22Rv1 (cell line): ENCODE measurements around the gene PPIP5K2.

Experiments
- H3K27ac ChIP-seq: fragments of 450-650 bp; 2 replicates; pipeline ENCODE4 v1.5.1; 2017
- ZFX ChIP-seq: fragments of 450-650 bp; IDR thresholded peaks from 2 replicates; pipeline ENCODE4 v1.6.1; 2017; ENCODE audit warnings: antibody characterized with exemption, borderline replicate concordance
- TF ChIP-seq, protein P1 (sequence below): fragments of 450-650 bp; IDR thresholded peaks from 2 replicates; pipeline ENCODE4 v1.5.1; 2017; ENCODE audit warnings: mild to moderate bottlenecking

Gene PPIP5K2

DNA sequence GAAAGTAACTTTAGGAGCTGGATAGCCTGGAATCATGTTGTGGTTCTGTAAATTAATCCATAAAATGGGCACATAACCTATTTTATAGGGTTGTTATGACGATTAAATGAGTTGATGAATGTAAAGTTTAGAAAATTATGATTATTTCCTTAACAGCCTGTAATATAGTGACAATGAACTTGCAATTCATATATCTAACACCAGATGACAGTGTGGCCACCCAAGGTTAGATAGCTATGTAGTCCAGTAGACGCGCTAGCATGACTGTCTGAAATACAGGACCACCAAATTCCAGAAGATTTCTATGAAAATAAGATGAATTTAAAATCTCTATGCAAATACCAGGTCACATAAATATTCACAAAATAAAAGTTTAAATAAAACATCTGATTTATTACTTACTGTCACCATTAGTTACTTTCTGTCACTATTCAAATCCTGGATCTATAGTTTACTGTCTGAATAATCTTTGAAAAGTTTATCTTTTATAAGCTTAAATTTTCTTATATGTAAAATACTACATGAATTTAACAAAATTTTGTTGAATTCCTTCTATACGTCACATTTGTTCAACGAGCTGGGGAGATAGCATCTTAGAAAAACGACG, 112.4 kb downstream of the PPIP5K2 start:
- H3K27ac ChIP-seq = no peak overlapping the region
- TF ChIP-seq, protein P1, sequence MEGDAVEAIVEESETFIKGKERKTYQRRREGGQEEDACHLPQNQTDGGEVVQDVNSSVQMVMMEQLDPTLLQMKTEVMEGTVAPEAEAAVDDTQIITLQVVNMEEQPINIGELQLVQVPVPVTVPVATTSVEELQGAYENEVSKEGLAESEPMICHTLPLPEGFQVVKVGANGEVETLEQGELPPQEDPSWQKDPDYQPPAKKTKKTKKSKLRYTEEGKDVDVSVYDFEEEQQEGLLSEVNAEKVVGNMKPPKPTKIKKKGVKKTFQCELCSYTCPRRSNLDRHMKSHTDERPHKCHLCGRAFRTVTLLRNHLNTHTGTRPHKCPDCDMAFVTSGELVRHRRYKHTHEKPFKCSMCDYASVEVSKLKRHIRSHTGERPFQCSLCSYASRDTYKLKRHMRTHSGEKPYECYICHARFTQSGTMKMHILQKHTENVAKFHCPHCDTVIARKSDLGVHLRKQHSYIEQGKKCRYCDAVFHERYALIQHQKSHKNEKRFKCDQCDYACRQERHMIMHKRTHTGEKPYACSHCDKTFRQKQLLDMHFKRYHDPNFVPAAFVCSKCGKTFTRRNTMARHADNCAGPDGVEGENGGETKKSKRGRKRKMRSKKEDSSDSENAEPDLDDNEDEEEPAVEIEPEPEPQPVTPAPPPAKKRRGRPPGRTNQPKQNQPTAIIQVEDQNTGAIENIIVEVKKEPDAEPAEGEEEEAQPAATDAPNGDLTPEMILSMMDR = peak; percentile 89
- TF ChIP-seq ZFX = no peak

DNA sequence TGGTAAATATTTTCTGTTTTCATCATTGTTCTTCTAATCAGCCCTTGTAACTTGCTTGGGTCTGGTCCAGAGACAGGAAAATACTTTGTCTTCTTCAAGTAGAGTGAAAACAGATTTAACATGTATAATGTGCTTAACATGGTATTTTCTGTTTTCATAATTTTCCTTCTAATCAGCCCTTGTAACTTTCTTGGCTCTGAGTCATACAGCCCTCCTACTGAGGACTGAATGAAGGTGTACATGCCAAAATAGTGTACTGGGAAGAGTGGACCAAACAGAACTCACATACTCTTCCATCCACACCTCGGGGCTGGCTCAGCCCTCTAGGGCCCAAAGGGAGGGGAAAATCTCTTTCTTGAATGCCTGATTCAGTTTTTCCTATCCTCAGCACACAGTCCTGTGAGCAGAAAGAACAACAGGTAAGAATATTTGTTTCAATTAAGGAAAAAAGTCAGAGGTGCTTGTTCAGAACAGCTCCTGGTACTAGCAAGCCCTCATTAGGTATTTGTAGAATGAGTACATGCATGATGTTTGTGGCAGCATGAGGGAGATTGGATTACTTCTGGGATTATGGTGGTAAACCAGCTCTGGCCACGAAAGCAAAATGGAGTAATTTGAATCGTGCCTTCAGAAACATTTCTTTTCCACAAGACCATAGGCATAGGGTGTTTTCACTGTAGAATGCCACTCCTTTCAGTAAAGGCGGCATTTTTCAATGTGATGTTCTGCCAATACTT, 114.3 kb downstream of the PPIP5K2 start:
- no peak overlapping the region for H3K27ac ChIP-seq
- no peak for TF ChIP-seq ZFX
- TF ChIP-seq, protein P1 = no peak

DNA sequence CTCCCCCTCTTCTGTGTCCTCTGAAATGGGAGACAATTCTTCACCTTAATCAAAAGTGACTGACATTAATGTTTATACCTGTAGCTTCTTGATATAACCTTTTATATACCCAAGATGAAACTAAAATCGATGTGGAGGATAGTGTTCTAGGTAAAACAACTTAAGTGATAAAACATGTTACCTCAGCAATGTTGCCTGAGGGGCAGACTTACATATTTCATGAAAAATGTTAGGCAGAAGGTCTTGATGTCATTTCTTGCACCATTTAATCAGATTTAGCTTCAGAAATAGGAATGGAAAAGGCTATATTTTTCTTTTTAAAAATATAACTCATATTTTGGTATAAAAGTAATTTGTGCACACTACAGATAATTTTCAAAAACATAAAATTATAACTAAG, 115.8 kb downstream of the PPIP5K2 start:
- TF ChIP-seq, protein P1 = no peak
- TF ChIP-seq ZFX = no peak
- no peak overlapping the region for H3K27ac ChIP-seq

DNA sequence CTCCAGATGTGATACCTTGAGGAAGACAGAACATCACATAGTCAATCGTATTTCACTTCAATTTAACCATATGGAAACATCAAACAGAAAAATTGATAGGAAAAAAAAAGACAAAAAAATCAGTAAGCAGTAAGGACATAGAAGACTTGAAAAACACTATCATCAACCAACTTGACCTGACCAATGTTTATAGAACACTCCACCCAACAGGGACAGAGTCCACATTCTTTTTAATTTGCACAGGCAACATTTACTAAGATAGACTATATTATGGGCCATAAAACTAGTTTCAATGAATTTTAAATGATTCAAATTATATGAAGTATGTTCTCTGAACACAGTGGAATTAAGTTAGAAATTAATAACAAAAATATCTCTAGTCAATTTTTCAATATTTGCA, 117.7 kb downstream of the PPIP5K2 start:
- TF ChIP-seq, protein P1 = no peak
- TF ChIP-seq ZFX = no peak
- no peak overlapping the region for H3K27ac ChIP-seq

GRCh38 chr5:103243665-103244064, 123.6 kb downstream of the PPIP5K2 start:
- TF ChIP-seq, protein P1 = no peak
- no peak for TF ChIP-seq ZFX

DNA sequence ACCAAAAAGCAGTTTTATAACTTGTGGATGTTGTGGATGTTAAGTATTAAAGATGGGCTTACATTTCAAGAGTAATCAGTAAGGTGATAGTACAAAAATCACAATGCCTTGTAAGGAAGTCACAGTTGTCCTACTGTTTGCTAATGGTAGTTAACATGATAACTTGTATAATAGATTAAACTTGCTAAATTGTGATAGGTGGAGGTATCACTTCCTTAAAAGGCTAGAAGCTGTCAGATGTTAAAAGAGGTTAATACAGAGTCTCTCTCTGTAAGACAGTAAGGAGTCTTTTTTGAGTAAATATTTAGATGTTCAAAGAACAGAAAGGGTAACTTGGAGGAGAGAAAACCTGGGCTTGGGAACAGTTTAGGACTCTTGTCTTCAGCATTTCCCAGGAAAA, 124.3 kb downstream of the PPIP5K2 start:
- TF ChIP-seq ZFX = no peak
- TF ChIP-seq, protein P1 = no peak

More at GRCh38 chr5:103243665-103244064, 123.6 kb downstream of the PPIP5K2 start:
- H3K27ac ChIP-seq = no peak overlapping the region

DNA sequence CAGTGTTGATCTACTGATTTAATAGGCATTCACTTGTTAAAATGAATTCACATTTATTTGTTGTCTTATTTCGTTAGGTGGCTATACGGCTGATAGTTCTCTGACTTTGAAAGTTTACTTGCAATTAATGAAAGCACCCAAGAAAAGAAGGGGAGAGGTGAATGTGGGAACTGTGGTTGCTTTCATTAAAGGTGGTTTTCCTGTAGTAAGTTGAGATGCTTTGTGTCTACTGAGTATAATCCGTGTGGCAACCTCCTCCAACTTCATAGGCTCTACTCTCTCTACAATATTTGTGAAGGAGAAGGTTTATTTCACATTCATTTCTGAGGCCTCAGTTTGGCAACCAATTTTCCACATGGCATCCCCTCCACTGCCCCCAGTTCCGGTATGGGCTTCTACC, 125.7 kb downstream of the PPIP5K2 start:
- TF ChIP-seq, protein P1 = no peak
- no peak for TF ChIP-seq ZFX
- no peak overlapping the region for H3K27ac ChIP-seq

More for the DNA sequence above, 124.3 kb downstream of the PPIP5K2 start:
- no peak overlapping the region for H3K27ac ChIP-seq
